HepG2 (cell line): ENCODE results near the gene STC2. TPM values are rescaled to one million over a fixed set of nuclear protein-coding genes. Genes with fewer than 3 reads are reported as not detected.

ENCODE experiments used
- CCDC6 ChIP-seq: sonication (generic); formaldehyde crosslinking; IDR thresholded peaks from 2 replicates; pipeline ENCODE4 v1.8.1; 2022; ENCODE audit warnings: mild to moderate bottlenecking, missing genetic modification reagents, moderate library complexity
- CEBPB ChIP-seq: IDR thresholded peaks from 2 replicates; pipeline ENCODE4 v1.6.1; 2011; ENCODE audit warnings: low read depth, low read length, improper control_type of control experiment, borderline replicate concordance
- CREM ChIP-seq, 2 experiments: sonication (generic) in 1 of 2; formaldehyde crosslinking in 1 of 2; IDR thresholded peaks; 2 replicates each; pipeline versions ENCODE4 v1.4.0 to v1.6.1; 2016 to 2020; ENCODE audit warnings: antibody characterized with exemption in 1 of 2, mild to moderate bottlenecking in 1 of 2, missing genetic modification reagents in 1 of 2
- HDAC1 ChIP-seq: sonication (generic); formaldehyde crosslinking; IDR thresholded peaks from 2 replicates; pipeline ENCODE4 v1.5.1; 2020; ENCODE audit warnings: mild to moderate bottlenecking, missing genetic modification reagents
- MTF2 ChIP-seq: sonication (generic); formaldehyde crosslinking; IDR thresholded peaks from 2 replicates; pipeline ENCODE4 v1.5.0; 2020; ENCODE audit warnings: missing genetic modification reagents, borderline replicate concordance
- MYC ChIP-seq: sonication (generic); formaldehyde crosslinking; IDR thresholded peaks from 2 replicates; pipeline ENCODE4 v1.9.0; 2021; ENCODE audit warnings: missing genetic modification reagents, borderline replicate concordance
- NFRKB ChIP-seq: fragments of 450-650 bp; IDR thresholded peaks from 2 replicates; pipeline ENCODE4 v1.6.1; 2017
- ZEB1 ChIP-seq: IDR thresholded peaks from 2 replicates; pipeline ENCODE4 v1.6.1; 2012; ENCODE audit warnings: mild to moderate bottlenecking, low read depth, inconsistent platforms; ENCODE audit not compliant: insufficient replicate concordance
- ZNF251 ChIP-seq: sonication (generic); formaldehyde crosslinking; IDR thresholded peaks from 2 replicates; pipeline ENCODE4 v1.9.0; 2021; ENCODE audit warnings: mild to moderate bottlenecking, missing genetic modification reagents
- ZNF747 ChIP-seq: sonication (generic); formaldehyde crosslinking; IDR thresholded peaks from 2 replicates; pipeline ENCODE4 v1.8.1; 2023; ENCODE audit warnings: missing genetic modification reagents, mild to moderate bottlenecking, borderline replicate concordance
- ZNF768 ChIP-seq: sonication (generic); formaldehyde crosslinking; IDR thresholded peaks from 2 replicates; pipeline ENCODE4 v1.4.0; 2020; ENCODE audit warnings: missing genetic modification reagents
- ZNF775 ChIP-seq: sonication (generic); formaldehyde crosslinking; IDR thresholded peaks from 2 replicates; pipeline ENCODE4 v1.4.0; 2020; ENCODE audit warnings: missing genetic modification reagents, mild to moderate bottlenecking, moderate library complexity, borderline replicate concordance
- polyA plus RNA-seq, 8 experiments: library from polyadenylated mRNA; depleted of rRNA in 3 of 8; stranded (reverse) in 7 of 8; unstranded in 1 of 8; fragments of >200 nt; fragmentation: Illumina TruSeq in 4 of 8; extraction: Trizol in 4 of 8; gene quantifications; 2 replicates each; pipeline versions ENCODE4 v1.2.1 to v1.2.3, GENCODE V29; 2011 to 2016; ENCODE audit warnings: low read depth in 4 of 8, missing spikeins in 1 of 8, mixed read lengths in 1 of 8; ENCODE audit not compliant: insufficient read depth in 1 of 8
- total RNA-seq, 5 experiments: library from RNA; depleted of rRNA; stranded (reverse); fragments of >200 nt; fragmentation: Illumina TruSeq; extraction: Trizol; gene quantifications; 2 replicates each; pipeline ENCODE4 v1.2.3, GENCODE V29; 2016; ENCODE audit warnings: low read depth in 1 of 5
- TF ChIP-seq, protein P1 (sequence below): sonication (generic); formaldehyde crosslinking; IDR thresholded peaks from 2 replicates; pipeline ENCODE4 v1.5.0; 2020; ENCODE audit warnings: mild to moderate bottlenecking, missing genetic modification reagents, borderline replicate concordance
- TF ChIP-seq, protein P2 (sequence below): sonication (generic); formaldehyde crosslinking; IDR thresholded peaks from 2 replicates; pipeline ENCODE4 v1.5.0; 2020; ENCODE audit warnings: mild to moderate bottlenecking, missing genetic modification reagents
- TF ChIP-seq, protein P3 (sequence below): IDR thresholded peaks from 2 replicates; pipeline ENCODE4 v1.6.1; 2016; ENCODE audit warnings: low read depth, control low read depth
- TF ChIP-seq, protein P4 (sequence below): sonication (generic); formaldehyde crosslinking; IDR thresholded peaks from 2 replicates; pipeline ENCODE4 v1.5.0; 2020; ENCODE audit warnings: mild to moderate bottlenecking, missing genetic modification reagents, moderate library complexity

The STC2 gene
- total and polyA plus RNA-seq, 2 of the 13 experiments (the other 11 are each of a cell fraction or from before 2014, with no cell fraction given), result 27.1 to 69.2 TPM

DNA sequence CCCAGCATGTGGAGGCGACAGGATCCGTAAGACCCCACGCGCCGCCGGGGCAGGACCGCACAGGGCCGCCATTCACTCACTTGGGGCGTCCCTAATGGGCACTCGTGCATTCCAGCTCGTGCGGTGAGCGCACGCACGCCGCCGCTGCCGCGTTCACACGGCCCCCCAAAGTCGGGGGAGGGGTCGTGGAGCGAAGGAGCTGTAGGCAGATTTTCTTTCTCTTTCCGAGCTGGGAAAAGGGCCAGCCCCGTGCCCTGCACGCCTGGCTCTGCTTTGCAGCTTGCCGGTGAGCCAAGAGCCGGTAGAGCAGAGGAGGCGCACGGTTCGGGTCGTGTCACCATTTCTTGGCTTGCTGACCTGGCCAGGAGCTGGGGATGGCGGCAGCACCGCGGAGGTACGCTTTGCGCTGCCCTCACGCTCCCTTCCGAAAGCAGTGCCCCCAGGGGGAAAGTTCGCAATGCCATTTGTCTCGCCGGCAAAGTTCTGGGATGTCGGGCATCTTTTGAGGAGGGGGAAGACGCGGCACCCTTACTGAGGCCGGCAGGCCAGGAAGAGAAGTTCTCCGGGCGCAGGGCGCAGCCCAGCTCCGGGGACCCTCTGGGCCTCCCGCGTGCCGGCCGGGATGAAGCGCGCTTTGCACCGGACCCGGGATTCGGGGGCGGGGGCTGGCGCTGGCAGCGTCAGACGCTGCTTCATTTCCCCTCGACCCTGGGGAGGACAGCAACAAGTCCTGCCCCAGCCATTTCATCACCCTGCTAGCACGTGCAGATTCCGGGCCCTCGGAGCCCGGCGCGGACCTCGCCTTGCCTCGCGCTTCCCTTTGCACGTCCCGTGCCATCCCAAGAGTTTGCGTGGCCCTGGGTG, 898 bp downstream of the STC2 start (continued):
- TF ChIP-seq, protein P1, sequence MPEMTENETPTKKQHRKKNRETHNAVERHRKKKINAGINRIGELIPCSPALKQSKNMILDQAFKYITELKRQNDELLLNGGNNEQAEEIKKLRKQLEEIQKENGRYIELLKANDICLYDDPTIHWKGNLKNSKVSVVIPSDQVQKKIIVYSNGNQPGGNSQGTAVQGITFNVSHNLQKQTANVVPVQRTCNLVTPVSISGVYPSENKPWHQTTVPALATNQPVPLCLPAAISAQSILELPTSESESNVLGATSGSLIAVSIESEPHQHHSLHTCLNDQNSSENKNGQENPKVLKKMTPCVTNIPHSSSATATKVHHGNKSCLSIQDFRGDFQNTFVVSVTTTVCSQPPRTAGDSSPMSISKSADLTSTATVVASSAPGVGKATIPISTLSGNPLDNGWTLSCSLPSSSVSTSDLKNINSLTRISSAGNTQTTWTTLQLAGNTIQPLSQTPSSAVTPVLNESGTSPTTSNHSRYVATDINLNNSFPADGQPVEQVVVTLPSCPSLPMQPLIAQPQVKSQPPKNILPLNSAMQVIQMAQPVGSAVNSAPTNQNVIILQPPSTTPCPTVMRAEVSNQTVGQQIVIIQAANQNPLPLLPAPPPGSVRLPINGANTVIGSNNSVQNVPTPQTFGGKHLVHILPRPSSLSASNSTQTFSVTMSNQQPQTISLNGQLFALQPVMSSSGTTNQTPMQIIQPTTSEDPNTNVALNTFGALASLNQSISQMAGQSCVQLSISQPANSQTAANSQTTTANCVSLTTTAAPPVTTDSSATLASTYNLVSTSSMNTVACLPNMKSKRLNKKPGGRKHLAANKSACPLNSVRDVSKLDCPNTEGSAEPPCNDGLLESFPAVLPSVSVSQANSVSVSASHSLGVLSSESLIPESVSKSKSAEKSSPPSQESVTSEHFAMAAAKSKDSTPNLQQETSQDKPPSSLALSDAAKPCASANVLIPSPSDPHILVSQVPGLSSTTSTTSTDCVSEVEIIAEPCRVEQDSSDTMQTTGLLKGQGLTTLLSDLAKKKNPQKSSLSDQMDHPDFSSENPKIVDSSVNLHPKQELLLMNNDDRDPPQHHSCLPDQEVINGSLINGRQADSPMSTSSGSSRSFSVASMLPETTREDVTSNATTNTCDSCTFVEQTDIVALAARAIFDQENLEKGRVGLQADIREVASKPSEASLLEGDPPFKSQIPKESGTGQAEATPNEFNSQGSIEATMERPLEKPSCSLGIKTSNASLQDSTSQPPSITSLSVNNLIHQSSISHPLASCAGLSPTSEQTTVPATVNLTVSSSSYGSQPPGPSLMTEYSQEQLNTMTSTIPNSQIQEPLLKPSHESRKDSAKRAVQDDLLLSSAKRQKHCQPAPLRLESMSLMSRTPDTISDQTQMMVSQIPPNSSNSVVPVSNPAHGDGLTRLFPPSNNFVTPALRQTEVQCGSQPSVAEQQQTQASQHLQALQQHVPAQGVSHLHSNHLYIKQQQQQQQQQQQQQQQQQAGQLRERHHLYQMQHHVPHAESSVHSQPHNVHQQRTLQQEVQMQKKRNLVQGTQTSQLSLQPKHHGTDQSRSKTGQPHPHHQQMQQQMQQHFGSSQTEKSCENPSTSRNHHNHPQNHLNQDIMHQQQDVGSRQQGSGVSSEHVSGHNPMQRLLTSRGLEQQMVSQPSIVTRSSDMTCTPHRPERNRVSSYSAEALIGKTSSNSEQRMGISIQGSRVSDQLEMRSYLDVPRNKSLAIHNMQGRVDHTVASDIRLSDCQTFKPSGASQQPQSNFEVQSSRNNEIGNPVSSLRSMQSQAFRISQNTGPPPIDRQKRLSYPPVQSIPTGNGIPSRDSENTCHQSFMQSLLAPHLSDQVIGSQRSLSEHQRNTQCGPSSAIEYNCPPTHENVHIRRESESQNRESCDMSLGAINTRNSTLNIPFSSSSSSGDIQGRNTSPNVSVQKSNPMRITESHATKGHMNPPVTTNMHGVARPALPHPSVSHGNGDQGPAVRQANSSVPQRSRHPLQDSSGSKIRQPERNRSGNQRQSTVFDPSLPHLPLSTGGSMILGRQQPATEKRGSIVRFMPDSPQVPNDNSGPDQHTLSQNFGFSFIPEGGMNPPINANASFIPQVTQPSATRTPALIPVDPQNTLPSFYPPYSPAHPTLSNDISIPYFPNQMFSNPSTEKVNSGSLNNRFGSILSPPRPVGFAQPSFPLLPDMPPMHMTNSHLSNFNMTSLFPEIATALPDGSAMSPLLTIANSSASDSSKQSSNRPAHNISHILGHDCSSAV (CRISPR knock-in tag), result no peak
- TF ChIP-seq, protein P2, sequence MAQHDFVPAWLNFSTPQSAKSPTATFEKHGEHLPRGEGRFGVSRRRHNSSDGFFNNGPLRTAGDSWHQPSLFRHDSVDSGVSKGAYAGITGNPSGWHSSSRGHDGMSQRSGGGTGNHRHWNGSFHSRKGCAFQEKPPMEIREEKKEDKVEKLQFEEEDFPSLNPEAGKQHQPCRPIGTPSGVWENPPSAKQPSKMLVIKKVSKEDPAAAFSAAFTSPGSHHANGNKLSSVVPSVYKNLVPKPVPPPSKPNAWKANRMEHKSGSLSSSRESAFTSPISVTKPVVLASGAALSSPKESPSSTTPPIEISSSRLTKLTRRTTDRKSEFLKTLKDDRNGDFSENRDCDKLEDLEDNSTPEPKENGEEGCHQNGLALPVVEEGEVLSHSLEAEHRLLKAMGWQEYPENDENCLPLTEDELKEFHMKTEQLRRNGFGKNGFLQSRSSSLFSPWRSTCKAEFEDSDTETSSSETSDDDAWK (CRISPR knock-in tag), result no peak
- no peak for TF ChIP-seq NFRKB
- no peak; the same call in 1 of the 2 replicates for TF ChIP-seq ZNF747
- TF ChIP-seq, protein P3, sequence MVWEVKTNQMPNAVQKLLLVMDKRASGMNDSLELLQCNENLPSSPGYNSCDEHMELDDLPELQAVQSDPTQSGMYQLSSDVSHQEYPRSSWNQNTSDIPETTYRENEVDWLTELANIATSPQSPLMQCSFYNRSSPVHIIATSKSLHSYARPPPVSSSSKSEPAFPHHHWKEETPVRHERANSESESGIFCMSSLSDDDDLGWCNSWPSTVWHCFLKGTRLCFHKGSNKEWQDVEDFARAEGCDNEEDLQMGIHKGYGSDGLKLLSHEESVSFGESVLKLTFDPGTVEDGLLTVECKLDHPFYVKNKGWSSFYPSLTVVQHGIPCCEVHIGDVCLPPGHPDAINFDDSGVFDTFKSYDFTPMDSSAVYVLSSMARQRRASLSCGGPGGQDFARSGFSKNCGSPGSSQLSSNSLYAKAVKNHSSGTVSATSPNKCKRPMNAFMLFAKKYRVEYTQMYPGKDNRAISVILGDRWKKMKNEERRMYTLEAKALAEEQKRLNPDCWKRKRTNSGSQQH (CRISPR knock-in tag), result no peak
- no peak; the same call in 1 of the 2 replicates for TF ChIP-seq HDAC1
- TF ChIP-seq ZNF775 (CRISPR knock-in tag), result no peak
- no peak for TF ChIP-seq CREM (IDR thresholded peaks at IDR 0.05)
- no peak for TF ChIP-seq CREM (CRISPR knock-in tag; IDR thresholded peaks at IDR 0.05)
- no peak for TF ChIP-seq ZNF768 (CRISPR knock-in tag)
- no peak for TF ChIP-seq CEBPB
- peak; percentile 2; the same call in 1 of the 2 replicates for TF ChIP-seq CCDC6 (CRISPR knock-in tag)
- TF ChIP-seq, protein P4, sequence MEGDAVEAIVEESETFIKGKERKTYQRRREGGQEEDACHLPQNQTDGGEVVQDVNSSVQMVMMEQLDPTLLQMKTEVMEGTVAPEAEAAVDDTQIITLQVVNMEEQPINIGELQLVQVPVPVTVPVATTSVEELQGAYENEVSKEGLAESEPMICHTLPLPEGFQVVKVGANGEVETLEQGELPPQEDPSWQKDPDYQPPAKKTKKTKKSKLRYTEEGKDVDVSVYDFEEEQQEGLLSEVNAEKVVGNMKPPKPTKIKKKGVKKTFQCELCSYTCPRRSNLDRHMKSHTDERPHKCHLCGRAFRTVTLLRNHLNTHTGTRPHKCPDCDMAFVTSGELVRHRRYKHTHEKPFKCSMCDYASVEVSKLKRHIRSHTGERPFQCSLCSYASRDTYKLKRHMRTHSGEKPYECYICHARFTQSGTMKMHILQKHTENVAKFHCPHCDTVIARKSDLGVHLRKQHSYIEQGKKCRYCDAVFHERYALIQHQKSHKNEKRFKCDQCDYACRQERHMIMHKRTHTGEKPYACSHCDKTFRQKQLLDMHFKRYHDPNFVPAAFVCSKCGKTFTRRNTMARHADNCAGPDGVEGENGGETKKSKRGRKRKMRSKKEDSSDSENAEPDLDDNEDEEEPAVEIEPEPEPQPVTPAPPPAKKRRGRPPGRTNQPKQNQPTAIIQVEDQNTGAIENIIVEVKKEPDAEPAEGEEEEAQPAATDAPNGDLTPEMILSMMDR (CRISPR knock-in tag), result no peak
- no peak for TF ChIP-seq ZNF251 (CRISPR knock-in tag)
- no peak for TF ChIP-seq ZEB1
- no peak for TF ChIP-seq MTF2 (CRISPR knock-in tag)
- TF ChIP-seq MYC (CRISPR knock-in tag), result peak; percentile 42; the same call in 1 of the 2 replicates
